SJCRH30 (cell line): ENCODE measurements around the gene RBM26. TPM values are rescaled to one million over a fixed set of nuclear protein-coding genes. Genes with fewer than 3 reads are reported as not detected.

Experiments
- DNase-seq, 2 experiments: peaks; one replicate each; pipeline ENCODE4 v3.0.0-alpha.2; 2015 to 2020
- H3K27ac ChIP-seq: fragments of 250-450 bp; sonication (Bioruptor Pico); 2 replicates; pipeline ENCODE4 v1.5.1; 2020; ENCODE audit warnings: mild to moderate bottlenecking, moderate library complexity
- H3K27me3 ChIP-seq: fragments of 250-450 bp; sonication (Bioruptor Pico); 2 replicates; pipeline ENCODE4 v1.5.1; 2020; ENCODE audit warnings: mild to moderate bottlenecking, moderate library complexity
- H3K36me3 ChIP-seq: fragments of 250-450 bp; sonication (Bioruptor Pico); 2 replicates; pipeline ENCODE4 v1.5.1; 2020; ENCODE audit warnings: mild to moderate bottlenecking, moderate library complexity
- H3K4me1 ChIP-seq: fragments of 250-450 bp; sonication (Bioruptor Pico); 2 replicates; pipeline ENCODE4 v1.5.1; 2020; ENCODE audit warnings: mild to moderate bottlenecking, moderate library complexity
- H3K4me3 ChIP-seq: fragments of 250-450 bp; sonication (Bioruptor Pico); 2 replicates; pipeline ENCODE4 v1.5.1; 2020; ENCODE audit warnings: mild to moderate bottlenecking, moderate library complexity
- H3K9me3 ChIP-seq: fragments of 250-450 bp; sonication (Bioruptor Pico); replicated peaks from 2 replicates; pipeline ENCODE4 v1.5.1; 2020; ENCODE audit warnings: mild to moderate bottlenecking, moderate library complexity
- total RNA-seq: library from RNA; depleted of rRNA; stranded (reverse); fragments of >200 nt; shearing (Covaris generic); gene quantifications from 2 replicates; pipeline ENCODE4 v1.2.3, GENCODE V29; 2014; rRNA removed

Gene RBM26
- total RNA-seq, 1 experiment from 2014 or later, result 98.3 TPM

GRCh38 chr13:79270859-79271258 lies 135.2 kb downstream of the RBM26 start:
- Histone ChIP-seq H3K27ac (no peak overlapping the region), H3K4me1 (no peaks in the 10 kb centered on the region), H3K9me3 (0 out of 2 replicates have a peak, but pooled peaks cover 4% of the 10 kb centered on the region), H3K27me3 (no peaks in the 10 kb centered on the region), H3K4me3 (no peak overlapping the region), H3K36me3 (no peaks in the 10 kb centered on the region)
- no peak for DNase-seq

Other genes with a start within 250 kb of the RBM26 start
- 51.3 and 55.7 TPM in 2 replicates for gene NDFIP2, start 74.9 kb upstream of the RBM26 start, total RNA-seq